ENCODE data around the gene ANKFN1.

Gene ANKFN1

GRCh38 chr17:56514264-56514663, 361.0 kb downstream of the ANKFN1 start:
- DNase-seq = no peak

- DNase-seq = no peak
These were observed 361.6 kb downstream of the ANKFN1 start for GRCh38 chr17:56514899-56515298.

GRCh38 chr17:56521414-56522141, 368.3 kb downstream of the ANKFN1 start:
- DNase-seq = no peak

GRCh38 chr17:56523042-56523441, 369.8 kb downstream of the ANKFN1 start:
- no peak for DNase-seq

- no peak for DNase-seq
These were observed 375.4 kb downstream of the ANKFN1 start for GRCh38 chr17:56528696-56529095.

GRCh38 chr17:56532926-56533325, 379.7 kb downstream of the ANKFN1 start:
- DNase-seq = no peak

GRCh38 chr17:56536766-56537165, 383.5 kb downstream of the ANKFN1 start:
- DNase-seq = no peak

- no peak for DNase-seq
These were observed 387.6 kb downstream of the ANKFN1 start for GRCh38 chr17:56540836-56541235.

- no peak for DNase-seq
These were observed 390.0 kb downstream of the ANKFN1 start for GRCh38 chr17:56543280-56543679.

- DNase-seq = no peak
These were observed 391.8 kb downstream of the ANKFN1 start for GRCh38 chr17:56545106-56545505.

- no peak for DNase-seq
These were observed 392.7 kb downstream of the ANKFN1 start for GRCh38 chr17:56545930-56546329.

GRCh38 chr17:56548661-56549060, 395.4 kb downstream of the ANKFN1 start:
- no peak for DNase-seq

- no peak for DNase-seq
These were observed 396.2 kb downstream of the ANKFN1 start for GRCh38 chr17:56549501-56549900.

- no peak for DNase-seq
These were observed 404.4 kb downstream of the ANKFN1 start for GRCh38 chr17:56557682-56558081.

GRCh38 chr17:56558088-56558487, 404.8 kb downstream of the ANKFN1 start:
- no peak for DNase-seq
